Measurements from ENCODE around the gene GNAQ. TPM values are rescaled to one million over a fixed set of nuclear protein-coding genes. Genes with fewer than 3 reads are reported as not detected.
A peak's percentile ranks its signal among the peaks of the same experiment; 100 is the strongest.

Gene GNAQ
- total and polyA plus RNA-seq, 2 of the 13 experiments (the other 11 are each of a cell fraction or from before 2014, with no cell fraction given), result 16.5 to 17.7 TPM

- TF ChIP-seq THRA (CRISPR knock-in tag; IDR thresholded peaks at IDR 0.05; ENCODE audit: borderline replicate concordance), result peak; percentile 9; the same call in 1 of the 2 replicates
- TF ChIP-seq ZNF713 (CRISPR knock-in tag; IDR thresholded peaks at IDR 0.05), result no peak
- no peak for TF ChIP-seq KDM5B (CRISPR knock-in tag; IDR thresholded peaks at IDR 0.05; ENCODE audit: borderline replicate concordance)
- no peak for TF ChIP-seq NFE2 (CRISPR knock-in tag; IDR thresholded peaks at IDR 0.05)
- TF ChIP-seq PAXIP1 (CRISPR knock-in tag; conservative IDR thresholded peaks at IDR 0.05), result peak; percentile 93
- TF ChIP-seq GABPB1 (CRISPR knock-in tag; IDR thresholded peaks at IDR 0.05), result no peak
- no peak for TF ChIP-seq ZSCAN25 (CRISPR knock-in tag; IDR thresholded peaks at IDR 0.05)
- TF ChIP-seq ZNF709 (CRISPR knock-in tag; IDR thresholded peaks at IDR 0.05), result no peak
- TF ChIP-seq IKZF1 (IDR thresholded peaks at IDR 0.05), result no peak
- no peak for TF ChIP-seq JUNB (CRISPR knock-in tag; IDR thresholded peaks at IDR 0.05; ENCODE audit: borderline replicate concordance)
- no peak for TF ChIP-seq EEA1 (CRISPR knock-in tag; IDR thresholded peaks at IDR 0.05; ENCODE audit: borderline replicate concordance)
- TF ChIP-seq PRMT3 (CRISPR knock-in tag; IDR thresholded peaks at IDR 0.05; ENCODE audit: borderline replicate concordance, low read depth), result no peak
- TF ChIP-seq TFE3 (CRISPR knock-in tag; IDR thresholded peaks at IDR 0.05), result no peak
- TF ChIP-seq ZNF281 (CRISPR knock-in tag; IDR thresholded peaks at IDR 0.05; ENCODE audit: borderline replicate concordance), result no peak
- TF ChIP-seq RXRB (CRISPR knock-in tag; IDR thresholded peaks at IDR 0.05; ENCODE audit: borderline replicate concordance), result peak; percentile 50; the same call in 1 of the 2 replicates
- no peak for TF ChIP-seq ISX (CRISPR knock-in tag; conservative IDR thresholded peaks at IDR 0.05)
- TF ChIP-seq CERS6 (CRISPR knock-in tag; IDR thresholded peaks at IDR 0.05), result no peak
- TF ChIP-seq MAFF (IDR thresholded peaks at IDR 0.05; ENCODE audit: low read depth, low read length), result no peak
- TF ChIP-seq ZFP41 (CRISPR knock-in tag; IDR thresholded peaks at IDR 0.05; ENCODE audit: borderline replicate concordance), result no peak
Measured at GRCh38 chr9:77807846-77808750, 223.5 kb downstream of the GNAQ start (continued).

Data from HepG2 (cell line).